ENCODE results near the gene GALNT5.

The GALNT5 gene

DNA sequence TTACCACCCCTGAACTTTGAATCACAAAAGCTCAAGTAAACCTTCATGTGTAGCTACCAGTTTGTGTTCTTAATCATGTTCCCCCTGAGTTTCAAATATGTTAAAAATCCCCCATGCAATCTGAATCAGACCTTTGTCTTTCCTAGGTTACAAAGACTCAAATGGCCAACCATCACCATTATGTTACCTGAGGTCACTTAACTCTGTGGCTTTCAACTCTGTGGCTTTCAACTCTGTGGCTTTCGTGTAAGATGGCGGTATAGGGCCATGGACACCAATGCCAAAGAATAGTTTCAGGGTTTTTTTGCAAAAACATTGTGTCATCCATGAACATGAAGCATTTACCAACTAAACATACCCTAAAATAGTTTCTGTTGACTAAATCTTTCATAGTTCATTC, 61.4 kb downstream of the GALNT5 start:
- TF ChIP-seq, protein P1, sequence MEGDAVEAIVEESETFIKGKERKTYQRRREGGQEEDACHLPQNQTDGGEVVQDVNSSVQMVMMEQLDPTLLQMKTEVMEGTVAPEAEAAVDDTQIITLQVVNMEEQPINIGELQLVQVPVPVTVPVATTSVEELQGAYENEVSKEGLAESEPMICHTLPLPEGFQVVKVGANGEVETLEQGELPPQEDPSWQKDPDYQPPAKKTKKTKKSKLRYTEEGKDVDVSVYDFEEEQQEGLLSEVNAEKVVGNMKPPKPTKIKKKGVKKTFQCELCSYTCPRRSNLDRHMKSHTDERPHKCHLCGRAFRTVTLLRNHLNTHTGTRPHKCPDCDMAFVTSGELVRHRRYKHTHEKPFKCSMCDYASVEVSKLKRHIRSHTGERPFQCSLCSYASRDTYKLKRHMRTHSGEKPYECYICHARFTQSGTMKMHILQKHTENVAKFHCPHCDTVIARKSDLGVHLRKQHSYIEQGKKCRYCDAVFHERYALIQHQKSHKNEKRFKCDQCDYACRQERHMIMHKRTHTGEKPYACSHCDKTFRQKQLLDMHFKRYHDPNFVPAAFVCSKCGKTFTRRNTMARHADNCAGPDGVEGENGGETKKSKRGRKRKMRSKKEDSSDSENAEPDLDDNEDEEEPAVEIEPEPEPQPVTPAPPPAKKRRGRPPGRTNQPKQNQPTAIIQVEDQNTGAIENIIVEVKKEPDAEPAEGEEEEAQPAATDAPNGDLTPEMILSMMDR (conservative IDR thresholded peaks at IDR 0.05; ENCODE audit: low read length) = no peak
- DNase-seq (ENCODE audit: low read depth) = no peak

GRCh38 chr2:157319795-157320194, 62.3 kb downstream of the GALNT5 start:
- H3K4me3 ChIP-seq (ENCODE audit: low read length) = no peak overlapping the region
- DNase-seq (ENCODE audit: low read depth) = no peak
- TF ChIP-seq, protein P1 (conservative IDR thresholded peaks at IDR 0.05; ENCODE audit: low read length) = no peak

More for the DNA sequence above, 61.4 kb downstream of the GALNT5 start:
- H3K4me3 ChIP-seq (ENCODE audit: low read length) = no peak overlapping the region

GRCh38 chr2:157320409-157320808, 62.9 kb downstream of the GALNT5 start:
- no peak overlapping the region for H3K4me3 ChIP-seq (ENCODE audit: low read length)
- TF ChIP-seq, protein P1 (conservative IDR thresholded peaks at IDR 0.05; ENCODE audit: low read length) = no peak
- no peak for DNase-seq (ENCODE audit: low read depth)

DNA sequence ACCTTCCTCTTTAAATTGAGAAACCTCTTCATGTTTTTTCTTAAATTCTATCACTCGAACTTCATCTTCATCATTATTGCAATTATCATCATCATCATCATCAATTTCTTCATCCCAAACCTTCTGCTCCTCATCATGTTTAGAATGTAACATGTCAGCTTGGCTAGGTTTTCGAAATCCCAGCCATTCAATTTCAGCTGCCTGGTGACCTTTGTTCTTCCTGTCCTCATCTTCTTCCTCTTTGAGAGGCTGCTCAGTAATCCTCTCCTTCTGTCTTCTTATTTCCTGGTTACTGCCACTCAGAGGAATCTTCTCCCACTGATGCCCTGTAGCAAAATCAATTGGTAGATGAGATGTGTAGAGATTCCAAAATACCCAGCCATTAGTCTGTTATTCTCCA, 64.0 kb downstream of the GALNT5 start:
- no peak overlapping the region for H3K4me3 ChIP-seq (ENCODE audit: low read length)
- no peak for DNase-seq (ENCODE audit: low read depth)
- TF ChIP-seq, protein P1 (conservative IDR thresholded peaks at IDR 0.05; ENCODE audit: low read length) = no peak

- H3K4me3 ChIP-seq (ENCODE audit: low read length) = no peak overlapping the region
- TF ChIP-seq, protein P1 (conservative IDR thresholded peaks at IDR 0.05; ENCODE audit: low read length) = no peak
- DNase-seq (ENCODE audit: low read depth) = no peak
Measured at GRCh38 chr2:157322432-157322831, 64.9 kb downstream of the GALNT5 start.

- no peak overlapping the region for H3K4me3 ChIP-seq (ENCODE audit: low read length)
- no peak for DNase-seq (ENCODE audit: low read depth)
- TF ChIP-seq, protein P1 (conservative IDR thresholded peaks at IDR 0.05; ENCODE audit: low read length) = no peak
Measured at GRCh38 chr2:157324331-157324843, 66.9 kb downstream of the GALNT5 start.

DNA sequence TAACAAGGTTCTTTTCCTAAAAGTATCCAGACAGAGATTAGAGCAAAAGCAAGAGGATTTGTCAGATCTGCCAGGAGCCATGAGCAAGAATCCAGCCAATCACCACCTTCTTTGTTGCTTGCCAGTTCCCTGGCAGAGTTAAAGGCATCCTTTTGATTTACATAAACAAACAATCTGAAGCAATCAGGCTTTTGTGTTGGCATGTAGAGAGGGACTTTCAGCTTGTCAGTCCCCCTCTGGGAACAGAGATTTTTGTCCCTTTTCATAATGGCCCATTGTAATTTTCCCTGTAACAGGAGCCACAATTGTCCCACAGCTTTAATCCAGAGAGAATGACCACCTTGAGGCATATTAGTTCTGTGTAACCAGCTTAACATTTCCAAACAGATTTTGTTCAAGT, 68.3 kb downstream of the GALNT5 start, which contains the start of gene ERMN:
ERMN (minus strand) TSS at position 39 of the 400 bp plus-strand sequence. CDS start 182 bp downstream, outside the sequence.
- TF ChIP-seq, protein P1 (conservative IDR thresholded peaks at IDR 0.05; ENCODE audit: low read length) = no peak
- H3K4me3 ChIP-seq (ENCODE audit: low read length) = no peak within 1 kb of the TSS
- DNase-seq (ENCODE audit: low read depth) = no peak
